Measurements from ENCODE around the gene FBXO9.

FBXO9 gene

DNA sequence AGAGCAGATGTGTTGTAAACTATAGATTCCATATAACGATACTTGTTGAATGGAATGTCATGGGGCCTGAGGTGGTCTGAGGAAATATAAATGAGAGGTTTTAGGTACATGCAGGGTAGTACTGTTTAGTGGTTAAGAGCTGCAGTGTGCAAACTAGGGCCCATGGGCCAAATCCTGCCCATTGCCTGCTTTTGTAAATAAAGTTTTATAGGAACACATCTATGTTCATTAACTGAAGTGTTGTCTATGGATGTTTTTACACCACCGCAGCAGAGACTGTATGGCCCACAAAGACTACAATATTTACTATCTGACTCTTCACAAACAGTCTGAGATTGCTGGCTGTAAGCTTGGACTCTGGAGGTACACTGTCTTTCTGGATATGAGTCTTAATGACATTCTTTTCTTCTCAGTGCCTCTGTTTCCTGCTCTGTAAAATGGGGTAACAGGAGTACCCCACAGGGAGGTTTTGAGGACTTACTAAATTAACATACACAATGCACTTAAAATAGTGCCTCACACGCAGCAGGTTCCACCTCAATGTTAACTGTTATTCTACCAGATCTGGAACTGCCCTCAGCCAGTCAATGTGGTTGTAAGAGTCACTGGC, 70.9 kb downstream of the FBXO9 start:
- DNase-seq (ENCODE audit: low read depth in 2 of 2) = no peak

DNA sequence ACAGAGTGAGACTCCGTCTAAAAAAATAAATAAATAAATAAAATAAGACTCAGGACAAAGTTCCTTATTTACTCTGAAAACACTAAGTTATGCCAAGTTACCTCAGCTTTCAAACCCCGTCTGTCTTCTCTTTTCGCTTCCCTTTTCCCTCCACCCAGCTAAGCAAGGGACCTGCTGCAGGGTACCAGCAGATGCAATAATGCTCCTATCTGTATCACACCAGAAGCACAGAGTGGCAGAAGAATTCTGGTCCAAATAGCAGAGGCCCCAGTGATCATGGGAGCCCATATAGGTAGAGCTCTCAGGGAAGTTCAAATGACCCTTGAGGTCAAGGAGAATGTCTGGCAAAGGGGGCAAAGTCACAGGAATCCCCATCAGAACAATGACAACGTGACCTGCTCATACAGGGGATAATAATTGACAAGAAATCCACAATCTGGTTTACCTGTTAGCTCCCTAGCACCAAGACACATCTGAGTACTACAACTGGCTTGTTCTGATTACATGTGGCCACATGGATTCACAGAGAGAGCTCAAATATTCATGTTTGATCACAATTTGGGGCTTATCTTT, 74.7 kb downstream of the FBXO9 start:
- no peak for DNase-seq (ENCODE audit: low read depth in 2 of 2)

DNA sequence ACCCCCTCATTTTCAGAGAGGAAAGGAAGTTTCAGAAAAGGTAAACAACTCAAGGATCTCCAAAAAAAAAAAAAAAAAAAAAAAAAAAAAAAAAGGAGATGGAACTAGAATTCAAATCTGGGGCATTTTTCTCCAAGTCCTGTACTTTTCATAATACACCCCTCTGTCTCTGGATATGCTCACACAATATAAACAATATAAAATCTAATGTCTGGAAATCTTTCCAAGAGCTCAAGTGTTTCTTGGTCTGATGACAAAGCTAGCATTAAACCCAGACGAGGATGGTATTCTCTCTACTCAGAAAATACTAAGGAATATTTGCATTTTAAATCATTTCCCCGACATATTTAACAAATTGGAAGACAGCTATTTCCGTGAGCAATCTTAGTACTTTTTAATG, 77.6 kb downstream of the FBXO9 start:
- no peak for DNase-seq (ENCODE audit: low read depth in 2 of 2)

DNA sequence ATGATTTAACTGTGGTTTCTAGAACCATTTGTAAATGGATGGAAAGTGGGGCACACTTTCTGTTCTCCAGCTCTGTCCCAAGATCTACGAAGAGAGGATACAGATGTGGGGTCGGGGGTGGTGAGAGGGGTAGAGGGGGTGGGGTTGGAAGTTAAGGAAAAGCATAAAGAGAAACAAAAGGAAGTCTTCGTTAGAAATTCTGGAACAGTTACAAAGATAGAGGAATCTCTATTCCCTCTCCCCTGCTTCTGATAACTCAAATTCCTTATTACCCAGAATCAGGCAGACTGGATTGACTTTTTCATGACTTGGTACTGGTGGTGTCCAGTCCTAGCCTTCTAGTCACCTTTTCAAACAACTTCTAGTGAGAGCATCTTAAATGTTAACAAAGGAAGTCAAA, 78.5 kb downstream of the FBXO9 start:
- no peak for DNase-seq (ENCODE audit: low read depth in 2 of 2)

DNA sequence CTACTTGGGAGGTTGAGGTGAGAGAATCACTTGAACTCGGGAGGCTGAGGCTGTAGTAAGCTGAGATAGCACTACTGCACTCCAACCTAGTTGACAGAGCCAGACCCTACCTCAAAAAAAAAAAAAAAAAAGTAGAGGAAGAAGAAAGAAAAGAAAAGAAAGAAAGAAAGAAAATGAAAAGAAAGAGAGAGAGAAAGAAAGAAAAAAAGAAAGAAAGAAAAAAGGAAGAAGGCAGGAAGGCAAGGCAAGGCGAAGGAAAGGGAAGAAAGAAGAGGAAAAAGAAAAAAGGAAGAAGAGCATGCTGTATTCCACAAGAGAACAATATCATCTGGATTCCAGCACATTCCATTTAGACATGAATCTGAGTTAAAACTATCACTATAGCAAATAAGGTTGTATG, 79.6 kb downstream of the FBXO9 start:
- no peak for DNase-seq (ENCODE audit: low read depth in 2 of 2)

DNA sequence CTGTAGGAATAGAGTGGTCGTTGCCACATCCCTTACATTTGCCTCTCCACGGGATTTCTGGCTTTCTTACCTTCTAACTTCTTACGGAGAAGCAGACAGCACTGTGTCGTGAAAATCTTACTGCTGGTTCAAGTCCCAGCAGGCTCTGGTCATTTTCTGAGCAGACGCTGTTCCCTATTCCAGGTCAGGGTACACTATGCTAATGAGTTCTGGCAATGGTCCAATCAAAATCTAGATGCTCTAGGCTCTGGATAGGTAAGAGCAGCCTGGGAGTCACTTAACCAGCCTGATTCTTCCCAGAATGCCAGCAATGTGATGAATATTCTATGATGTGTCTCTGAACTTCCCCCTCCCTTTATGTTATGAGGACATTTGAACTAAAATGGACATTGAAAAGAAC, 83.5 kb downstream of the FBXO9 start, which contains the start of gene GCM1:
Gene GCM1, minus strand, starts transcription at position 158 of the 400 bp plus-strand sequence. CDS start 3,209 bp downstream, outside the sequence.
- DNase-seq (ENCODE audit: low read depth in 2 of 2) = no peak

Data from stimulated activated CD8-positive, alpha-beta memory T cell treated with anti-CD3 and anti-CD28 coated beads, Interleukin-7, amount 100 ng/mL, for 4 hours (primary cell).